Tibial nerve (tissue), 4 donors: ENCODE measurements around the gene PYGL. TPM values are rescaled to one million over a fixed set of nuclear protein-coding genes. Genes with fewer than 3 reads are reported as not detected.

Experiments
- DNase-seq, 2 donors: peaks; one replicate each; pipeline ENCODE4 v3.0.0-alpha.2; 2019; ENCODE audit warnings: low spot score in 2 of 2
- H3K27ac ChIP-seq, 4 donors: fragments of 200-600 bp; sonication (generic) in 3 of 4; one replicate each; pipeline ENCODE4 v1.5.1; 2017 to 2019; ENCODE audit warnings: mild to moderate bottlenecking in 1 of 4
- H3K27me3 ChIP-seq, 2 donors: fragments of 200-600 bp; sonication (generic) in 1 of 2; one replicate each; pipeline versions ENCODE4 v1.5.1 to v1.6.0; 2017 to 2019
- H3K36me3 ChIP-seq, 3 donors: fragments of 200-600 bp; sonication (generic); one replicate each; pipeline ENCODE4 v1.5.1; 2018 to 2019
- H3K4me1 ChIP-seq, 4 donors: fragments of 200-600 bp; sonication (generic) in 3 of 4; one replicate each; pipeline ENCODE4 v1.5.1; 2017 to 2019
- H3K4me3 ChIP-seq, 4 donors: fragments of 200-600 bp; sonication (generic) in 3 of 4; one replicate each; pipeline ENCODE4 v1.5.1; 2017 to 2019; ENCODE audit warnings: mild to moderate bottlenecking in 1 of 4, moderate library complexity in 1 of 4
- H3K9me3 ChIP-seq, 4 donors: fragments of 200-600 bp; sonication (generic) in 3 of 4; one replicate each; pipeline ENCODE4 v1.5.1; 2017 to 2019
- CTCF ChIP-seq, 5 experiments: fragments of 200-600 bp in 3 of 5; fragments of 450-650 bp in 2 of 5; sonication (generic) in 3 of 5; IDR thresholded peaks; one replicate each; pipeline ENCODE4 v1.5.1; 2016 to 2019; ENCODE audit warnings: antibody characterized with exemption in 5 of 5, mild to moderate bottlenecking in 3 of 5, moderate library complexity in 2 of 5
- EP300 ChIP-seq, 2 donors: sonication (generic); formaldehyde crosslinking; IDR thresholded peaks; one replicate each; pipeline ENCODE4 v1.6.1; 2017; ENCODE audit warnings: antibody characterized with exemption in 2 of 2, mild to moderate bottlenecking in 1 of 2
- POLR2A ChIP-seq, 2 donors: fragments of 450-650 bp; IDR thresholded peaks; one replicate each; pipeline ENCODE4 v1.6.1; 2017; ENCODE audit warnings: antibody characterized with exemption in 2 of 2, mild to moderate bottlenecking in 2 of 2, moderate library complexity in 2 of 2
- WGBS, 2 donors: methylation state at CpG; one replicate each; pipeline ENCODE4 v1.1.5; 2018; 5-methylcytosine and 5-hydroxymethylcytosine counted together
- total RNA-seq, 4 donors: library from RNA; depleted of rRNA; stranded (reverse); fragments of >200 nt; gene quantifications; one replicate each; pipeline ENCODE4 v1.1.0, GENCODE V29; 2016

The PYGL gene
- total RNA-seq, 4 donors from 2014 or later = 50.0 to 112 (median 74.3) TPM

GRCh38 chr14:50972734-50973133, 28.5 kb upstream of the PYGL start:
- Histone ChIP-seq H3K27ac (no peak overlapping the region), H3K36me3 (peaks cover 0 to 3% (median 0%) of the 10 kb centered on the region in 3 donors), H3K27me3 (no peaks in the 10 kb centered on the region), H3K4me1 (no peaks in the 10 kb centered on the region), H3K9me3 (no peaks in the 10 kb centered on the region), H3K4me3 (no peak overlapping the region)
- DNase-seq = no peak
- TF ChIP-seq POLR2A (IDR thresholded peaks at IDR 0.05) = no peak
- TF ChIP-seq CTCF (IDR thresholded peaks at IDR 0.05) = no peak
- no peak for TF ChIP-seq EP300 (IDR thresholded peaks at IDR 0.05)
- WGBS, 2 donors = 90 to 92% methylated on average over 11 of the region's 11 CpGs

- H3K9me3 ChIP-seq = no peaks in the 10 kb centered on the region
- TF ChIP-seq EP300 (IDR thresholded peaks at IDR 0.05) (no peak), POLR2A (IDR thresholded peaks at IDR 0.05) (no peak), CTCF (IDR thresholded peaks at IDR 0.05) (no peak)
- WGBS, 2 donors = 91 to 93% methylated on average over 6 of the region's 6 CpGs
Measured at GRCh38 chr14:50970886-50971781, 26.9 kb upstream of the PYGL start.

DNA sequence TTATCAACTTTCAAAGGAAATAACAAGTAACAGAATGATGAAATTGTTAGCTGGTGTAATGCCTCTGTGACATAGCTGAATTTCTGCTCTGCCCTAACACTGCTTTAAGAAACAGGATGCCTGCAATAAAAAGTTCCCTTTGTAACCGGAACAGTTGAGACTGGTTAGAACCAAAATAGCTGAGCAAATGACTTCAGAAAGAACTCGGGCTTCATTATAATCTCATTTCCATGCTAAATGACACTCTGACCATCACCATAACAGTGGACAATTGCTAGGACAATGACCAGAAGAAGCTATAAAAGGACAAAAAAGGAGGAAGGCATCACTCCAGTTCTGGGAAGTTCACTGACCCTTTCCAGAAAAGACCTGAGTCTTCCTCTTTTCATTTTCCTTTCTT, 23.5 kb upstream of the PYGL start:
- TF ChIP-seq CTCF (IDR thresholded peaks at IDR 0.05) (no peak), EP300 (IDR thresholded peaks at IDR 0.05) (peak in 1 of 2 donors; percentile 24)
- no peak for DNase-seq
- 9 to 25% methylated on average over 2 of the region's 2 CpGs for WGBS, 2 donors

More at GRCh38 chr14:50970886-50971781, 26.9 kb upstream of the PYGL start:
- Histone ChIP-seq H3K36me3 (peaks cover 0 to 3% (median 0%) of the 10 kb centered on the region in 3 donors), H3K27me3 (no peaks in the 10 kb centered on the region), H3K4me1 (no peaks in the 10 kb centered on the region), H3K27ac (no peak overlapping the region), H3K4me3 (no peak overlapping the region)
- no peak for DNase-seq

DNA sequence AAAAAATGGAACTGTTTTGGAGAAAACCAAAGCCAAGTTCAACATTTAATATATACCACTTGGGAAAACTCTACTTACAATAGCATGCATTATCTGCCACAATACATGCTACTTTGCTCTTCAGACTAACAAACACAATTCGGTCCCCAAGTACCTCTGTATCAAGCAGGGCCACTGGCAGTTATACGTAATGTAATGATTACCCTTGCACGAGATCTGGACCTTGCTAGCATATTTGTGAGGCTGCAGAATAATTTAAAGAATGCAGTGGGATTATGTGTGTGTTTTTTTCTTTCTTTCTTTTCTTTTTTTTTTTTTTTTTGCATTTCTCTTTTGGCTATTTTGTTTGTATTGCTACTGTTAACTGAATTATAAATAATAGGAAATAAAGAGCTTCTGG, 22.8 kb upstream of the PYGL start:
- no peak for DNase-seq
- no peak overlapping the region for H3K27ac ChIP-seq
- 13 to 39% methylated on average over 3 of the region's 3 CpGs for WGBS, 2 donors
- no peak overlapping the region for H3K4me3 ChIP-seq
- H3K36me3 ChIP-seq = no peaks in the 10 kb centered on the region
- H3K9me3 ChIP-seq = no peaks in the 10 kb centered on the region
- no peaks in the 10 kb centered on the region for H3K27me3 ChIP-seq
- TF ChIP-seq CTCF (IDR thresholded peaks at IDR 0.05) (no peak), EP300 (IDR thresholded peaks at IDR 0.05) (no peak), POLR2A (IDR thresholded peaks at IDR 0.05) (no peak)
- H3K4me1 ChIP-seq = peaks cover 0 to 10% (median under 1%) of the 10 kb centered on the region in 4 donors

More for the DNA sequence above, 23.5 kb upstream of the PYGL start:
- Histone ChIP-seq H3K27ac (peak overlapping the region in 1 of 4 donors; percentile 4), H3K9me3 (no peaks in the 10 kb centered on the region), H3K36me3 (no peaks in the 10 kb centered on the region), H3K4me1 (peaks cover 0 to 8% (median 0%) of the 10 kb centered on the region in 4 donors), H3K27me3 (no peaks in the 10 kb centered on the region), H3K4me3 (no peak overlapping the region)

DNA sequence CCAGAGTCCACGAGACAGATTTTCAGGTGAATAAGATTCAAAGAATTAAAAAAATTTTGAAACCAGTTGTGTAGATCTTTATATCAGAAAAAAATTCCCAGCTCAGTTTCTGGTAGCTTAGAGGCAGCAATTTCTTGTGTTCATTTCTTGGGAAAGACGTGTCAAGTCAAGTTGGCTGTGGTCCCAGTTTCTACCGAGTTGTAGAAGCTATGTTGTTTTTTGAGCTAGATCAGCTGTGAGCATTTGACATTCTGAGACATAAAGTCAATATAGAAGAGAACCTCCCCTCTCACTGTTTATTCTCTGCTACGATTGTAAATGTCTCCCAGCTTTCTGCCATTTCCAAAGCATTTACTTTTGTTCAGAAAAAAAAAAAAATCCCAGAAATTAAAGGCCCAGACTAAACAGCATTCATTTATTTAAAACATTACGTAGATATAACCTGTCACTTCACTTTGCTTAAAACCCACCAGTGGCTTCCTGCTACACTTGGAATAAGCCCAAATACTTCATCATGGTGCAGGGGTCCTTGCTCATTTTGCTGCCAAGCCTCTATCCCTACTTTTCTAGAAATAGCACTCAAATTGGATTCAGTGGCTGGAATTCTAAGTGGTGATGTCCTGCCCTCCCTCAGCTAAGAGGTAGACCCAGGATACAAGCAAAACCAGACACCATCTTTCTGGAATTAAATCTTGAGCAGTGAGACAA, 20.6 kb upstream of the PYGL start:
- H3K9me3 ChIP-seq = no peaks in the 10 kb centered on the region
- H3K36me3 ChIP-seq = no peaks in the 10 kb centered on the region
- TF ChIP-seq POLR2A (IDR thresholded peaks at IDR 0.05) (no peak), EP300 (IDR thresholded peaks at IDR 0.05) (no peak), CTCF (IDR thresholded peaks at IDR 0.05) (no peak)
- DNase-seq = peak in 1 of 2 donors; percentile 82
- peaks cover 0 to 22% (median 10%) of the 10 kb centered on the region in 4 donors for H3K4me1 ChIP-seq
- H3K27me3 ChIP-seq = no peaks in the 10 kb centered on the region
- WGBS, 2 donors = 23 to 25% methylated on average over 5 of the region's 5 CpGs
- H3K27ac ChIP-seq = no peak overlapping the region
- H3K4me3 ChIP-seq = no peak overlapping the region
